HEK293 (cell line): ENCODE results near the gene THAP4.

Experiments used
- CTCF ChIA-PET: fragments of 350-600 bp; formaldehyde crosslinking; extraction: SDS; loops from one replicate; lab custom pipeline; 2021; ENCODE audit warnings: antibody characterized with exemption; lab: Yijun Ruan, JAX
- POLR2A ChIA-PET: fragments of 300-600 bp; formaldehyde crosslinking; extraction: SDS; loops from one replicate; lab custom pipeline; 2020; ENCODE audit warnings: antibody characterized with exemption, inconsistent platforms; lab: Yijun Ruan, JAX
- H3K27ac ChIP-seq: fragments of 200-500 bp; sonication (Bioruptor generic); 2 replicates; pipeline ENCODE4 v1.5.1; 2014; ENCODE audit warnings: low read depth, low read length, control low read depth, inconsistent platforms; ENCODE audit errors: extremely low read depth
- H3K36me3 ChIP-seq, 2 experiments: fragments of 200-500 bp in 1 of 2; sonication (Bioruptor generic) in 1 of 2; 1 replicate in 1 of 2; 2 replicates in 1 of 2; pipeline ENCODE4 v1.5.1; 2014 to 2017; ENCODE audit warnings: inconsistent platforms in 2 of 2, low read length in 2 of 2; ENCODE audit not compliant: control insufficient read depth in 2 of 2, insufficient read depth in 1 of 2
- H3K4me1 ChIP-seq: fragments of 200-500 bp; sonication (Bioruptor generic); 2 replicates; pipeline ENCODE4 v1.5.1; 2014; ENCODE audit warnings: mild to moderate bottlenecking, low read length, inconsistent platforms; ENCODE audit not compliant: control insufficient read depth, insufficient read depth
- H3K4me3 ChIP-seq: 2 replicates; pipeline ENCODE4 v1.5.1; 2011; ENCODE audit warnings: low read depth, mild to moderate bottlenecking, control low read depth, low read length, moderate library complexity
- H3K9me3 ChIP-seq: fragments of 200-500 bp; sonication (Bioruptor generic); 2 replicates; pipeline ENCODE4 v1.5.1; 2014; ENCODE audit warnings: low read depth, low read length, inconsistent platforms; ENCODE audit not compliant: control insufficient read depth, insufficient read depth
- GLI4 ChIP-seq: fragments of 450-650 bp; formaldehyde crosslinking; IDR thresholded peaks from 2 replicates; pipeline ENCODE4 v1.5.1; 2016; ENCODE audit warnings: missing biosample characterization, missing genetic modification characterization
- KLF9 ChIP-seq: fragments of 450-650 bp; formaldehyde crosslinking; IDR thresholded peaks from 2 replicates; pipeline ENCODE4 v1.5.1; 2016; ENCODE audit warnings: missing biosample characterization, missing genetic modification characterization, low read depth
- MEIS1 ChIP-seq: sonication (generic); formaldehyde crosslinking; IDR thresholded peaks from 2 replicates; pipeline ENCODE4 v1.8.1; 2022; ENCODE audit warnings: missing genetic modification reagents, mild to moderate bottlenecking, borderline replicate concordance
- OVOL3 ChIP-seq: fragments of 450-650 bp; formaldehyde crosslinking; IDR thresholded peaks from 2 replicates; pipeline ENCODE4 v1.5.1; 2016; ENCODE audit warnings: missing biosample characterization, missing genetic modification characterization
- PRDM1 ChIP-seq: fragments of 450-650 bp; formaldehyde crosslinking; IDR thresholded peaks from 2 replicates; pipeline ENCODE4; 2016; ENCODE audit warnings: missing biosample characterization, missing genetic modification characterization
- REPIN1 ChIP-seq: fragments of 450-650 bp; formaldehyde crosslinking; IDR thresholded peaks from 2 replicates; pipeline ENCODE4 v1.5.1; 2017; ENCODE audit warnings: missing biosample characterization, missing genetic modification characterization, low read depth
- SP2 ChIP-seq: fragments of 450-650 bp; formaldehyde crosslinking; IDR thresholded peaks from 2 replicates; pipeline ENCODE4 v1.5.1; 2016; ENCODE audit warnings: missing biosample characterization, missing genetic modification characterization
- ZFHX2 ChIP-seq: fragments of 450-650 bp; formaldehyde crosslinking; conservative IDR thresholded peaks from 2 replicates; pipeline ENCODE4 v1.5.1; 2016; ENCODE audit warnings: missing biosample characterization, missing genetic modification characterization
- ZNF10 ChIP-seq: fragments of 450-650 bp; formaldehyde crosslinking; IDR thresholded peaks from 2 replicates; pipeline ENCODE4 v1.5.1; 2017; ENCODE audit warnings: missing biosample characterization, missing genetic modification characterization
- ZNF132 ChIP-seq: fragments of 450-650 bp; formaldehyde crosslinking; IDR thresholded peaks from 2 replicates; pipeline ENCODE4 v1.5.1; 2017; ENCODE audit warnings: missing biosample characterization, missing genetic modification characterization, borderline replicate concordance
- ZNF169 ChIP-seq: fragments of 450-650 bp; formaldehyde crosslinking; IDR thresholded peaks from 2 replicates; pipeline ENCODE4 v1.5.1; 2016; ENCODE audit warnings: missing biosample characterization, missing genetic modification characterization
- ZNF184 ChIP-seq: fragments of 450-650 bp; IDR thresholded peaks from 2 replicates; pipeline ENCODE4 v1.5.1; 2018; ENCODE audit warnings: missing biosample characterization, mild to moderate bottlenecking, missing genetic modification characterization
- ZNF214 ChIP-seq: fragments of 450-650 bp; formaldehyde crosslinking; IDR thresholded peaks from 2 replicates; pipeline ENCODE4 v1.5.1; 2017; ENCODE audit warnings: missing biosample characterization, mild to moderate bottlenecking, missing genetic modification characterization, borderline replicate concordance
- ZNF223 ChIP-seq: fragments of 450-650 bp; formaldehyde crosslinking; IDR thresholded peaks from 2 replicates; pipeline ENCODE4 v1.5.1; 2016; ENCODE audit warnings: missing biosample characterization, missing genetic modification characterization
- ZNF48 ChIP-seq: fragments of 450-650 bp; formaldehyde crosslinking; IDR thresholded peaks from 2 replicates; pipeline ENCODE4 v1.5.1; 2016; ENCODE audit warnings: missing biosample characterization, missing genetic modification characterization
- ZNF529 ChIP-seq: fragments of 450-650 bp; formaldehyde crosslinking; IDR thresholded peaks from 2 replicates; pipeline ENCODE4 v1.5.1; 2017; ENCODE audit warnings: missing genetic modification characterization, missing biosample characterization; ENCODE audit not compliant: insufficient replicate concordance
- ZNF776 ChIP-seq: fragments of 450-650 bp; formaldehyde crosslinking; IDR thresholded peaks from 2 replicates; pipeline ENCODE4 v1.5.0; 2017; ENCODE audit warnings: missing biosample characterization, missing genetic modification characterization, borderline replicate concordance
- ZSCAN16 ChIP-seq: fragments of 450-650 bp; formaldehyde crosslinking; IDR thresholded peaks from 2 replicates; pipeline ENCODE4 v1.5.1; 2016; ENCODE audit warnings: missing biosample characterization, missing genetic modification characterization
- ZXDB ChIP-seq: fragments of 450-650 bp; formaldehyde crosslinking; IDR thresholded peaks from 2 replicates; pipeline ENCODE4 v1.5.1; 2016; ENCODE audit warnings: missing biosample characterization, missing genetic modification characterization
- TF ChIP-seq, protein P1 (sequence below): fragments of 450-650 bp; formaldehyde crosslinking; IDR thresholded peaks from 2 replicates; pipeline ENCODE4 v1.5.1; 2017; ENCODE audit warnings: missing biosample characterization, mild to moderate bottlenecking, missing genetic modification characterization, moderate library complexity
- TF ChIP-seq, protein P2 (sequence below): fragments of 450-650 bp; IDR thresholded peaks from 2 replicates; pipeline ENCODE4 v1.5.1; 2018; ENCODE audit warnings: missing biosample characterization, mild to moderate bottlenecking, missing genetic modification characterization
- TF ChIP-seq, protein P3 (sequence below): fragments of 450-650 bp; formaldehyde crosslinking; IDR thresholded peaks from 2 replicates; pipeline ENCODE4 v1.5.1; 2017; ENCODE audit warnings: missing biosample characterization, missing genetic modification characterization
- TF ChIP-seq, protein P4 (sequence below): fragments of 450-650 bp; formaldehyde crosslinking; IDR thresholded peaks from 2 replicates; pipeline ENCODE4 v1.5.1; 2016; ENCODE audit warnings: missing biosample characterization, missing genetic modification characterization
- TF ChIP-seq, protein P5 (sequence below): fragments of 450-650 bp; formaldehyde crosslinking; optimal IDR thresholded peaks from 2 replicates; pipeline ENCODE3; 2016; ENCODE audit warnings: missing biosample characterization, mild to moderate bottlenecking, missing genetic modification characterization

The THAP4 gene

DNA sequence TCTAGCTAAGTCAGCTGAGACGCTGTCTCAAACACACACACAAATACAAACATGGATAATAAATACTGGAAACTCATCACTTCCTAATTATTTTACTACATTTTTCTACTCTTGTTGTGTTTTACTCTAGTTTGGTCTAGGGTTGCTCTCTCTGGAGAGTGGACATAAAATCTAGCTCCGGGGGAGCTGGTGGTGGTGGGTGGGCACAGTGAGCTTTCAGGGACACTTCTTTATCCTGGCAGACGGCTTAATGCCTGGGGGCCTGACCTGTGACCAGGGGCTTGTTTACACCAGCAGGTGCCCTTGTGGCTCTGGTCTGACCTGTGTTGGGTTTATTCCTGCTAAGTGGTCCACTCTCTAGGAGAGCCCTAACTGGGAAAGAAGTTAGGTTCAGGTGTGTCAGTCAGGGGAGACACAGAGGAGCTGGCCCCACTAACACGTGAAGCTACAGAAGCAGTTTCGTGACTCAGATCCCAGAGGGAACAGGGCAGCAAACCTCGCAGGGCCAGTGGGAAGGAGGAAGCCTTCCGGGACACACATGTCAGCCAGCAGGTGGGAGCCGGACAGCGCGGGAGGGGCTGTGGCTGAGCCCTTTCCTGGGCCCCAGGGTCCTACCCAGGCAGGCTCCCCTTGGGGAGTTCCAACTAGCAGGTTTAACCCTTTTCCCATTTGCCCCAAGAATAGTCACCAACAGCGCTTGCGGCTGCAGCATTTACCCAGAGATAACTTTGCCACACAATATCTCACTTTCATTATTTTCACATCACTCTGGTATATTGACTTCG is 100.9 kb downstream of the THAP4 start:
- H3K4me1 ChIP-seq, result no peaks in the 10 kb centered on the region
- H3K4me3 ChIP-seq, result no peak overlapping the region
- H3K36me3 ChIP-seq, result no peaks in the 10 kb centered on the region
- ChIA-PET POLR2A (no interaction called here), CTCF (no interaction called here)
- TF ChIP-seq, protein P1, sequence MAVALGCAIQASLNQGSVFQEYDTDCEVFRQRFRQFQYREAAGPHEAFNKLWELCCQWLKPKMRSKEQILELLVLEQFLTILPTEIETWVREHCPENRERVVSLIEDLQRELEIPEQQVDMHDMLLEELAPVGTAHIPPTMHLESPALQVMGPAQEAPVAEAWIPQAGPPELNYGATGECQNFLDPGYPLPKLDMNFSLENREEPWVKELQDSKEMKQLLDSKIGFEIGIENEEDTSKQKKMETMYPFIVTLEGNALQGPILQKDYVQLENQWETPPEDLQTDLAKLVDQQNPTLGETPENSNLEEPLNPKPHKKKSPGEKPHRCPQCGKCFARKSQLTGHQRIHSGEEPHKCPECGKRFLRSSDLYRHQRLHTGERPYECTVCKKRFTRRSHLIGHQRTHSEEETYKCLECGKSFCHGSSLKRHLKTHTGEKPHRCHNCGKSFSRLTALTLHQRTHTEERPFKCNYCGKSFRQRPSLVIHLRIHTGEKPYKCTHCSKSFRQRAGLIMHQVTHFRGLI (tag by site-specific recombination), result no peak
- TF ChIP-seq ZNF184 (tag by site-specific recombination) (no peak), ZNF48 (no peak), ZNF776 (tag by site-specific recombination) (no peak), ZNF169 (tag by site-specific recombination) (no peak), MEIS1 (no peak), ZNF10 (tag by site-specific recombination) (no peak), ZSCAN16 (tag by site-specific recombination) (no peak), ZNF214 (tag by site-specific recombination) (no peak), GLI4 (no peak), REPIN1 (tag by site-specific recombination) (no peak), PRDM1 (no peak), ZNF223 (tag by site-specific recombination) (no peak), KLF9 (no peak), OVOL3 (tag by site-specific recombination) (no peak), ZXDB (tag by site-specific recombination) (no peak), SP2 (tag by site-specific recombination) (no peak)
- TF ChIP-seq, protein P2, sequence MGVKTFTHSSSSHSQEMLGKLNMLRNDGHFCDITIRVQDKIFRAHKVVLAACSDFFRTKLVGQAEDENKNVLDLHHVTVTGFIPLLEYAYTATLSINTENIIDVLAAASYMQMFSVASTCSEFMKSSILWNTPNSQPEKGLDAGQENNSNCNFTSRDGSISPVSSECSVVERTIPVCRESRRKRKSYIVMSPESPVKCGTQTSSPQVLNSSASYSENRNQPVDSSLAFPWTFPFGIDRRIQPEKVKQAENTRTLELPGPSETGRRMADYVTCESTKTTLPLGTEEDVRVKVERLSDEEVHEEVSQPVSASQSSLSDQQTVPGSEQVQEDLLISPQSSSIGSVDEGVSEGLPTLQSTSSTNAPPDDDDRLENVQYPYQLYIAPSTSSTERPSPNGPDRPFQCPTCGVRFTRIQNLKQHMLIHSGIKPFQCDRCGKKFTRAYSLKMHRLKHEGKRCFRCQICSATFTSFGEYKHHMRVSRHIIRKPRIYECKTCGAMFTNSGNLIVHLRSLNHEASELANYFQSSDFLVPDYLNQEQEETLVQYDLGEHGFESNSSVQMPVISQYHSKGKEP (tag by site-specific recombination), result no peak
- TF ChIP-seq, protein P3, sequence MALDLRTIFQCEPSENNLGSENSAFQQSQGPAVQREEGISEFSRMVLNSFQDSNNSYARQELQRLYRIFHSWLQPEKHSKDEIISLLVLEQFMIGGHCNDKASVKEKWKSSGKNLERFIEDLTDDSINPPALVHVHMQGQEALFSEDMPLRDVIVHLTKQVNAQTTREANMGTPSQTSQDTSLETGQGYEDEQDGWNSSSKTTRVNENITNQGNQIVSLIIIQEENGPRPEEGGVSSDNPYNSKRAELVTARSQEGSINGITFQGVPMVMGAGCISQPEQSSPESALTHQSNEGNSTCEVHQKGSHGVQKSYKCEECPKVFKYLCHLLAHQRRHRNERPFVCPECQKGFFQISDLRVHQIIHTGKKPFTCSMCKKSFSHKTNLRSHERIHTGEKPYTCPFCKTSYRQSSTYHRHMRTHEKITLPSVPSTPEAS (tag by site-specific recombination), result no peak
- TF ChIP-seq, protein P4, sequence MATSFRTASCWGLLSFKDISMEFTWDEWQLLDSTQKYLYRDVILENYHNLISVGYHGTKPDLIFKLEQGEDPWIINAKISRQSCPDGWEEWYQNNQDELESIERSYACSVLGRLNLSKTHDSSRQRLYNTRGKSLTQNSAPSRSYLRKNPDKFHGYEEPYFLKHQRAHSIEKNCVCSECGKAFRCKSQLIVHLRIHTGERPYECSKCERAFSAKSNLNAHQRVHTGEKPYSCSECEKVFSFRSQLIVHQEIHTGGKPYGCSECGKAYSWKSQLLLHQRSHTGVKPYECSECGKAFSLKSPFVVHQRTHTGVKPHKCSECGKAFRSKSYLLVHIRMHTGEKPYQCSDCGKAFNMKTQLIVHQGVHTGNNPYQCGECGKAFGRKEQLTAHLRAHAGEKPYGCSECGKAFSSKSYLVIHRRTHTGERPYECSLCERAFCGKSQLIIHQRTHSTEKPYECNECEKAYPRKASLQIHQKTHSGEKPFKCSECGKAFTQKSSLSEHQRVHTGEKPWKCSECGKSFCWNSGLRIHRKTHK (tag by site-specific recombination), result no peak
- H3K27ac ChIP-seq, result no peak overlapping the region
- H3K9me3 ChIP-seq, result no peaks in the 10 kb centered on the region

DNA sequence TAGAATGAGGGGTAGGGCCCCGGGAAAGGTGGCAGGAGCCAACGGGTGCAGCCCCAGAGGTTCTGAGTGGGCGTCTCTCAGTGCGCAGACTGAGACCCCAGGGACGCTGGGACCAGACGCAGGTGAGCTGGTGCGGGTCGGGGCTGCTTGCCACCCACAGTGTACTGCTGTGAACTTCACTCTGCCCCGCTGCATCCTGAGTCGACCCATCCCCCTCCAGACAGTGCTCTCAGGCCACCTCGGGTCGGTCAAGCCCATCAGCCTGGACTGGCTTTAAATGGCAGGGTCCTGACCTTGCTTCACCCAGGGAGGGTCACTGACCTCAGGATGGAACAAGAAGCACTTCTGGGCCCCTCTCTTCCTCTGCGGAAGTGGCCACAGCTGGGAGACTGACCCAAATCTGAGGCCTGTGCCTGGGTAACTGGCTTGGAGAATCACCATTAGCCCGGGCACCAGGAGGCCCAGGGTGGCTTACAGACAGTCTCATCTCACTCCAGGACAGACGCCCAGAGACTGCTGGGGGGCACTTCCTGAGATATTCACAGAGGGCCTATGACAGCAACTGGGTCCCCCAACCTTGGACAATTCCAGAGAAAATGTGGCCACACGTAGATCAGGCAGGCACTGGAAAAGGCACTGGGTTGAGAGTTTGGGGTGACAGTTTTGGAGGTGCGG is 102.1 kb downstream of the THAP4 start:
- ChIA-PET POLR2A (no interaction called here), CTCF (no interaction called here)
- no peaks in the 10 kb centered on the region for H3K4me1 ChIP-seq
- H3K27ac ChIP-seq, result no peak overlapping the region
- no peaks in the 10 kb centered on the region for H3K9me3 ChIP-seq
- no peak overlapping the region for H3K4me3 ChIP-seq
- H3K36me3 ChIP-seq, result no peaks in the 10 kb centered on the region
- no peak for TF ChIP-seq ZNF132 (tag by site-specific recombination)
- TF ChIP-seq, protein P5, sequence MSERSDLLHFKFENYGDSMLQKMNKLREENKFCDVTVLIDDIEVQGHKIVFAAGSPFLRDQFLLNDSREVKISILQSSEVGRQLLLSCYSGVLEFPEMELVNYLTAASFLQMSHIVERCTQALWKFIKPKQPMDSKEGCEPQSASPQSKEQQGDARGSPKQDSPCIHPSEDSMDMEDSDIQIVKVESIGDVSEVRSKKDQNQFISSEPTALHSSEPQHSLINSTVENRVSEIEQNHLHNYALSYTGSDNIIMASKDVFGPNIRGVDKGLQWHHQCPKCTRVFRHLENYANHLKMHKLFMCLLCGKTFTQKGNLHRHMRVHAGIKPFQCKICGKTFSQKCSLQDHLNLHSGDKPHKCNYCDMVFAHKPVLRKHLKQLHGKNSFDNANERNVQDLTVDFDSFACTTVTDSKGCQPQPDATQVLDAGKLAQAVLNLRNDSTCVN (tag by site-specific recombination), result no peak
- TF ChIP-seq ZFHX2 (tag by site-specific recombination), result no peak
- no peak for TF ChIP-seq ZNF529
